Thyroid gland (tissue), 4 donors: ENCODE data around the gene FHIT. TPM values are rescaled to one million over a fixed set of nuclear protein-coding genes. Genes with fewer than 3 reads are reported as not detected.

Source experiments
- DNase-seq, 2 donors: peaks; one replicate each; pipeline ENCODE4 v3.0.0-alpha.2; 2019
- H3K27ac ChIP-seq, 3 donors: fragments of 200-600 bp; sonication (generic); 1 replicate in 2 of 3; 2 replicates in 1 of 3; pipeline ENCODE4 v1.5.1; 2016 to 2019; ENCODE audit warnings: mild to moderate bottlenecking in 1 of 3, moderate library complexity in 1 of 3
- H3K27me3 ChIP-seq: fragments of 200-600 bp; sonication (generic); one replicate; pipeline ENCODE4 v1.5.1; 2019
- H3K36me3 ChIP-seq, 2 donors: fragments of 200-600 bp; sonication (generic); one replicate each; pipeline ENCODE4 v1.5.1; 2016 to 2019
- H3K4me1 ChIP-seq, 2 donors: fragments of 200-600 bp; sonication (generic); one replicate each; pipeline ENCODE4 v1.5.1; 2017 to 2019
- H3K4me3 ChIP-seq, 3 donors: fragments of 200-600 bp; sonication (generic); replicated peaks in 1 of 3; 1 replicate in 2 of 3; 2 replicates in 1 of 3; pipeline ENCODE4 v1.5.1; 2016; ENCODE audit warnings: mild to moderate bottlenecking in 1 of 3
- H3K9me3 ChIP-seq: fragments of 200-600 bp; sonication (generic); one replicate; pipeline ENCODE4 v1.5.1; 2017
- CTCF ChIP-seq, 6 experiments: fragments of 200-600 bp in 3 of 6; fragments of 450-650 bp in 3 of 6; sonication (generic) in 3 of 6; IDR thresholded peaks; one replicate each; pipeline ENCODE4 v1.5.1; 2016 to 2019; ENCODE audit warnings: antibody characterized with exemption in 6 of 6, mild to moderate bottlenecking in 2 of 6, inconsistent platforms in 1 of 6, moderate library complexity in 1 of 6
- POLR2A ChIP-seq, 2 donors: fragments of 450-650 bp; IDR thresholded peaks; one replicate each; pipeline ENCODE4 v1.6.1; 2017; ENCODE audit warnings: antibody characterized with exemption in 2 of 2, mild to moderate bottlenecking in 2 of 2, moderate library complexity in 1 of 2
- WGBS, 2 donors: methylation state at CpG; one replicate each; pipeline ENCODE4 v1.1.5; 2017; 5-methylcytosine and 5-hydroxymethylcytosine counted together
- intact Hi-C: fragments of 100-400 bp; cut with DNase I; formaldehyde crosslinking; loops from one replicate; pipeline ENCODE4 v1.15.1; 2023
- total RNA-seq, 4 donors: library from RNA; depleted of rRNA; stranded (reverse); fragments of >200 nt; gene quantifications; one replicate each; pipeline ENCODE4 v1.2.3, GENCODE V29; 2016

Gene FHIT
- total RNA-seq, 4 donors from 2014 or later: 12.2 to 18.9 (median 16.2) TPM

GRCh38 chr3:60475096-60475495 lies 776.2 kb downstream of the FHIT start:
- no peak for DNase-seq
- H3K27me3 ChIP-seq: no peaks in the 10 kb centered on the region
- H3K4me1 ChIP-seq: no peaks in the 10 kb centered on the region
- no peak overlapping the region for H3K27ac ChIP-seq
- no peaks in the 10 kb centered on the region for H3K36me3 ChIP-seq
- no peak overlapping the region for H3K4me3 ChIP-seq
- intact Hi-C loops: no loop called here
- no peaks in the 10 kb centered on the region for H3K9me3 ChIP-seq
- TF ChIP-seq CTCF (IDR thresholded peaks at IDR 0.05) (no peak), POLR2A (IDR thresholded peaks at IDR 0.05) (no peak)
- 65 to 93% methylated on average over 2 of the region's 2 CpGs for WGBS, 2 donors

- intact Hi-C loops: no loop called here
- DNase-seq: no peak
- WGBS, 2 donors: 86 to 100% methylated on average over 1 of the region's 1 CpG
- Histone ChIP-seq H3K27ac (no peak overlapping the region), H3K27me3 (no peaks in the 10 kb centered on the region), H3K36me3 (no peaks in the 10 kb centered on the region), H3K4me3 (no peak overlapping the region), H3K9me3 (no peaks in the 10 kb centered on the region), H3K4me1 (no peaks in the 10 kb centered on the region)
- TF ChIP-seq CTCF (IDR thresholded peaks at IDR 0.05): no peak
- TF ChIP-seq POLR2A (IDR thresholded peaks at IDR 0.05): no peak
These were observed 781.8 kb downstream of the FHIT start for GRCh38 chr3:60469481-60469880.

- no peak for TF ChIP-seq POLR2A (IDR thresholded peaks at IDR 0.05)
- TF ChIP-seq CTCF (IDR thresholded peaks at IDR 0.05): no peak
- Histone ChIP-seq H3K4me3 (no peak overlapping the region), H3K9me3 (no peaks in the 10 kb centered on the region), H3K27ac (no peak overlapping the region), H3K36me3 (no peaks in the 10 kb centered on the region), H3K27me3 (no peaks in the 10 kb centered on the region), H3K4me1 (no peaks in the 10 kb centered on the region)
- no peak for DNase-seq
- intact Hi-C loops: no loop called here
- WGBS, 2 donors: 67 to 73% methylated on average over 1 of the region's 1 CpG
These were observed 787.6 kb downstream of the FHIT start for GRCh38 chr3:60463685-60464084.

- no peaks in the 10 kb centered on the region for H3K36me3 ChIP-seq
- TF ChIP-seq POLR2A (IDR thresholded peaks at IDR 0.05) (no peak), CTCF (IDR thresholded peaks at IDR 0.05) (no peak)
- H3K4me1 ChIP-seq: no peaks in the 10 kb centered on the region
- H3K27ac ChIP-seq: no peak overlapping the region
- intact Hi-C loops: no loop called here
- no peaks in the 10 kb centered on the region for H3K9me3 ChIP-seq
- no peak for DNase-seq
- H3K4me3 ChIP-seq: no peak overlapping the region
- H3K27me3 ChIP-seq: no peaks in the 10 kb centered on the region
- WGBS, 2 donors: 84 to 87% methylated on average over 4 of the region's 4 CpGs
These were observed 790.0 kb downstream of the FHIT start for GRCh38 chr3:60461267-60461666.

- intact Hi-C loops: no loop called here
- no peaks in the 10 kb centered on the region for H3K9me3 ChIP-seq
- H3K4me3 ChIP-seq: no peak overlapping the region
- H3K27me3 ChIP-seq: no peaks in the 10 kb centered on the region
- H3K27ac ChIP-seq: no peak overlapping the region
- no peaks in the 10 kb centered on the region for H3K4me1 ChIP-seq
- 83 to 87% methylated on average over 2 of the region's 2 CpGs for WGBS, 2 donors
- H3K36me3 ChIP-seq: no peaks in the 10 kb centered on the region
- TF ChIP-seq POLR2A (IDR thresholded peaks at IDR 0.05): no peak
- no peak for DNase-seq
These were observed 795.1 kb downstream of the FHIT start for GRCh38 chr3:60456180-60456579.

- no peak for DNase-seq
- H3K4me1 ChIP-seq: no peaks in the 10 kb centered on the region
- WGBS, 2 donors: 70 to 73% methylated on average over 3 of the region's 3 CpGs
- intact Hi-C loops: no loop called here
- no peaks in the 10 kb centered on the region for H3K27me3 ChIP-seq
- no peaks in the 10 kb centered on the region for H3K36me3 ChIP-seq
- H3K27ac ChIP-seq: no peak overlapping the region
- no peak overlapping the region for H3K4me3 ChIP-seq
- TF ChIP-seq POLR2A (IDR thresholded peaks at IDR 0.05) (no peak), CTCF (IDR thresholded peaks at IDR 0.05) (no peak)
- H3K9me3 ChIP-seq: no peaks in the 10 kb centered on the region
These were observed 797.9 kb downstream of the FHIT start for GRCh38 chr3:60453326-60453725.
